ENCODE measurements around the gene ADNP2.

The ADNP2 gene

GRCh38 chr18:80108121-80108536 is 933 bp upstream of the ADNP2 start:
- Histone ChIP-seq H3K9ac (ENCODE audit: low read length) (no peak overlapping the region), H3K4me3 (ENCODE audit: low read depth in 1 of 2, low read length in 2 of 2) (no peak overlapping the region), H3K27me3 (ENCODE audit: control insufficient read depth in 1 of 2, insufficient read depth in 2 of 2, low read length in 2 of 2) (no peaks in the 10 kb centered on the region), H3K4me1 (ENCODE audit: insufficient read depth, low read length) (peaks cover 16% of the 10 kb centered on the region), H3K9me3 (ENCODE audit: low read length) (no peaks in the 10 kb centered on the region), H3K36me3 (ENCODE audit: insufficient read depth, low read length) (no peaks in the 10 kb centered on the region), H3K27ac (ENCODE audit: low read depth, low read length) (no peak overlapping the region)

GRCh38 chr18:80109676-80110078 is 615 bp downstream of the ADNP2 start:
- peak overlapping the region; percentile 46 for H3K27ac ChIP-seq (ENCODE audit: low read depth, low read length)
- peak overlapping the region; percentile 38 for H3K9ac ChIP-seq (ENCODE audit: low read length)
- no peaks in the 10 kb centered on the region for H3K9me3 ChIP-seq (ENCODE audit: low read length)
- H3K4me1 ChIP-seq (ENCODE audit: insufficient read depth, low read length): peaks cover 17% of the 10 kb centered on the region
- no peaks in the 10 kb centered on the region for H3K27me3 ChIP-seq (ENCODE audit: control insufficient read depth in 1 of 2, insufficient read depth in 2 of 2, low read length in 2 of 2)
- no peaks in the 10 kb centered on the region for H3K36me3 ChIP-seq (ENCODE audit: insufficient read depth, low read length)
- peak overlapping the region; percentile 41 to 78 for H3K4me3 ChIP-seq (ENCODE audit: low read depth in 1 of 2, low read length in 2 of 2)

GRCh38 chr18:80112624-80113248 is 3.7 kb downstream of the ADNP2 start:
- Histone ChIP-seq H3K9ac (ENCODE audit: low read length) (no peak overlapping the region), H3K36me3 (ENCODE audit: insufficient read depth, low read length) (no peaks in the 10 kb centered on the region), H3K9me3 (ENCODE audit: low read length) (no peaks in the 10 kb centered on the region), H3K27me3 (ENCODE audit: control insufficient read depth in 1 of 2, insufficient read depth in 2 of 2, low read length in 2 of 2) (no peaks in the 10 kb centered on the region), H3K27ac (ENCODE audit: low read depth, low read length) (no peak overlapping the region), H3K4me1 (ENCODE audit: insufficient read depth, low read length) (peaks cover 21% of the 10 kb centered on the region), H3K4me3 (ENCODE audit: low read depth in 1 of 2, low read length in 2 of 2) (no peak overlapping the region)

GRCh38 chr18:80115035-80115434 is 6.0 kb downstream of the ADNP2 start:
- Histone ChIP-seq H3K27me3 (ENCODE audit: control insufficient read depth in 1 of 2, insufficient read depth in 2 of 2, low read length in 2 of 2) (no peaks in the 10 kb centered on the region), H3K27ac (ENCODE audit: low read depth, low read length) (no peak overlapping the region), H3K9me3 (ENCODE audit: low read length) (no peaks in the 10 kb centered on the region), H3K9ac (ENCODE audit: low read length) (no peak overlapping the region), H3K4me1 (ENCODE audit: insufficient read depth, low read length) (peaks cover 21% of the 10 kb centered on the region), H3K4me3 (ENCODE audit: low read depth in 1 of 2, low read length in 2 of 2) (no peak overlapping the region), H3K36me3 (ENCODE audit: insufficient read depth, low read length) (peaks cover 9% of the 10 kb centered on the region)

DNA sequence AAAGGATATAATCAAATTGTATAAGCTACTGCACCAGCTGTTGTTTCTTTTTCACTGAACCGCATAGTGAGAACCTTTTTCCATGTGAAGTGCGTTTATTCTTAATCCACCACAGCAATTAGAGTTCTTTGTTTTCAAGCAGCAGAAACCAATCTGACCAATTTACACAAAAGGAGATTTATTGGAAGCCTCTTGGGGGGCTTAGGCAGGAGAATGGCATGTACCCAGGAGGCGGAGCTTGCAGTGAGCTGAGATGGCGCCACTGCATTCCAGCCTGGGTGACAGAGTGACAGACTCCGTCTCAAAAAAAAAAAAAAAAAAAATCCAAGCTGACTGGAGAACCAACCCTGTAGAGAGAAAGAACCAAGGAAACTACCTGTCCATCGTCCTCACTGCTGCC is 10.0 kb downstream of the ADNP2 start:
- Histone ChIP-seq H3K36me3 (ENCODE audit: insufficient read depth, low read length) (peaks cover 9% of the 10 kb centered on the region), H3K4me1 (ENCODE audit: insufficient read depth, low read length) (peaks cover 4% of the 10 kb centered on the region), H3K4me3 (ENCODE audit: low read depth in 1 of 2, low read length in 2 of 2) (no peak overlapping the region), H3K27ac (ENCODE audit: low read depth, low read length) (no peak overlapping the region), H3K9ac (ENCODE audit: low read length) (no peak overlapping the region), H3K27me3 (ENCODE audit: control insufficient read depth in 1 of 2, insufficient read depth in 2 of 2, low read length in 2 of 2) (no peaks in the 10 kb centered on the region), H3K9me3 (ENCODE audit: low read length) (no peaks in the 10 kb centered on the region)

GRCh38 chr18:80120932-80121331 is 11.9 kb downstream of the ADNP2 start:
- no peak overlapping the region for H3K4me3 ChIP-seq (ENCODE audit: low read depth in 1 of 2, low read length in 2 of 2)
- no peaks in the 10 kb centered on the region for H3K4me1 ChIP-seq (ENCODE audit: insufficient read depth, low read length)
- peaks cover 9% of the 10 kb centered on the region for H3K36me3 ChIP-seq (ENCODE audit: insufficient read depth, low read length)
- H3K9ac ChIP-seq (ENCODE audit: low read length): no peak overlapping the region
- no peak overlapping the region for H3K27ac ChIP-seq (ENCODE audit: low read depth, low read length)
- H3K9me3 ChIP-seq (ENCODE audit: low read length): no peaks in the 10 kb centered on the region
- H3K27me3 ChIP-seq (ENCODE audit: control insufficient read depth in 1 of 2, insufficient read depth in 2 of 2, low read length in 2 of 2): no peaks in the 10 kb centered on the region

GRCh38 chr18:80124131-80124530 is 15.1 kb downstream of the ADNP2 start:
- H3K4me1 ChIP-seq (ENCODE audit: insufficient read depth, low read length): no peaks in the 10 kb centered on the region
- H3K9ac ChIP-seq (ENCODE audit: low read length): no peak overlapping the region
- no peaks in the 10 kb centered on the region for H3K27me3 ChIP-seq (ENCODE audit: control insufficient read depth in 1 of 2, insufficient read depth in 2 of 2, low read length in 2 of 2)
- no peak overlapping the region for H3K27ac ChIP-seq (ENCODE audit: low read depth, low read length)
- peaks cover 8% of the 10 kb centered on the region for H3K36me3 ChIP-seq (ENCODE audit: insufficient read depth, low read length)
- H3K4me3 ChIP-seq (ENCODE audit: low read depth in 1 of 2, low read length in 2 of 2): no peak overlapping the region
- H3K9me3 ChIP-seq (ENCODE audit: low read length): no peaks in the 10 kb centered on the region

DNA sequence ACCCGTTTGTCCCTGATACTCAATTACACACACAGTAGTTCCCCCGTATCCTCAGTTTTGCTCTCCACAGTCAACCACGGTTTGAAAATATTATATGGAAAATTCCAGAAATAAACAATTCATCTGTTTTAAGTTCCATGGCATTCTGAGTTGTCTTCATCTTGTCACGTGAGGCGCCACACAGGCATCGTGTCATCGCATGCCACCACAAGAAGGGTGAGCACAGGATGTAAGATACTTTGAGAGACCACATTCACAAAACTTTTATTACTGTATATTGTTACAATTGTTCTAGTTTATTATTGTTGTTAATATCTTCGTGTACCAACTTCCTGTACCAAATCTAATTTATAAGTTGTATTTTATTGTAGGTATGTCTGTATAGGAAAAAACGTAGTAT is 17.7 kb downstream of the ADNP2 start:
- Histone ChIP-seq H3K9ac (ENCODE audit: low read length) (no peak overlapping the region), H3K27ac (ENCODE audit: low read depth, low read length) (no peak overlapping the region), H3K4me1 (ENCODE audit: insufficient read depth, low read length) (no peaks in the 10 kb centered on the region), H3K4me3 (ENCODE audit: low read depth in 1 of 2, low read length in 2 of 2) (no peak overlapping the region), H3K27me3 (ENCODE audit: control insufficient read depth in 1 of 2, insufficient read depth in 2 of 2, low read length in 2 of 2) (no peaks in the 10 kb centered on the region), H3K9me3 (ENCODE audit: low read length) (no peaks in the 10 kb centered on the region), H3K36me3 (ENCODE audit: insufficient read depth, low read length) (no peaks in the 10 kb centered on the region)

DNA sequence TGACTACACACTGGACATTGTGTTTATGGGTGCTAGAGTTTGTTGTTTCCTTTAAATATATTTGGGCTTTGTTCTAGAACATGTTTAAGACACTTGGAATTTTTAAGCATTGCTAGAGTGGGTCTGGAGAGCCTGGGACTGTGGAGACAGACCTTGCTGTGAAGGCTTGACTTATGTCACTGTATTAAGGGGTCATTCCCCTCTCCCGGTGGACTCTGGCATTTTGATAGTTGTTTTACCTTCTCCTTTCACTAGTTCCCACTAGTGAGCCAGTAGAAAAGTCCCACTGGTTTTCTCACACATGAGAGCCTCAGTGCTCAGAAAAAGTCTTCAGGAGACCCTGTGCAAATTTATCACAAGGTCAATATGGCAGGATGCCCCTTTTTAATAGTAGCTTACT is 18.6 kb downstream of the ADNP2 start:
- H3K4me3 ChIP-seq (ENCODE audit: low read depth in 1 of 2, low read length in 2 of 2): no peak overlapping the region
- no peaks in the 10 kb centered on the region for H3K4me1 ChIP-seq (ENCODE audit: insufficient read depth, low read length)
- no peaks in the 10 kb centered on the region for H3K9me3 ChIP-seq (ENCODE audit: low read length)
- no peaks in the 10 kb centered on the region for H3K36me3 ChIP-seq (ENCODE audit: insufficient read depth, low read length)
- H3K9ac ChIP-seq (ENCODE audit: low read length): no peak overlapping the region
- H3K27ac ChIP-seq (ENCODE audit: low read depth, low read length): no peak overlapping the region
- no peaks in the 10 kb centered on the region for H3K27me3 ChIP-seq (ENCODE audit: control insufficient read depth in 1 of 2, insufficient read depth in 2 of 2, low read length in 2 of 2)

GRCh38 chr18:80129672-80130367 is 20.8 kb downstream of the ADNP2 start:
- H3K27me3 ChIP-seq (ENCODE audit: control insufficient read depth in 1 of 2, insufficient read depth in 2 of 2, low read length in 2 of 2): no peaks in the 10 kb centered on the region
- H3K9ac ChIP-seq (ENCODE audit: low read length): no peak overlapping the region
- no peak overlapping the region for H3K4me3 ChIP-seq (ENCODE audit: low read depth in 1 of 2, low read length in 2 of 2)
- no peak overlapping the region for H3K27ac ChIP-seq (ENCODE audit: low read depth, low read length)
- H3K9me3 ChIP-seq (ENCODE audit: low read length): no peaks in the 10 kb centered on the region
- H3K36me3 ChIP-seq (ENCODE audit: insufficient read depth, low read length): peaks cover 14% of the 10 kb centered on the region
- H3K4me1 ChIP-seq (ENCODE audit: insufficient read depth, low read length): no peaks in the 10 kb centered on the region

- Histone ChIP-seq H3K27me3 (ENCODE audit: control insufficient read depth in 1 of 2, insufficient read depth in 2 of 2, low read length in 2 of 2) (no peaks in the 10 kb centered on the region), H3K9ac (ENCODE audit: low read length) (no peak overlapping the region), H3K9me3 (ENCODE audit: low read length) (no peaks in the 10 kb centered on the region), H3K4me3 (ENCODE audit: low read depth in 1 of 2, low read length in 2 of 2) (no peak overlapping the region), H3K36me3 (ENCODE audit: insufficient read depth, low read length) (peaks cover 15% of the 10 kb centered on the region), H3K4me1 (ENCODE audit: insufficient read depth, low read length) (no peaks in the 10 kb centered on the region), H3K27ac (ENCODE audit: low read depth, low read length) (no peak overlapping the region)
Observed at GRCh38 chr18:80130555-80130954, 21.5 kb downstream of the ADNP2 start.

Measured in muscle layer of colon (tissue), 2 donors.